ENCODE measurements around the gene DNAH1. TPM values are rescaled to one million over a fixed set of nuclear protein-coding genes. Genes with fewer than 3 reads are reported as not detected.

DNAH1 gene
- total and polyA plus RNA-seq, 2 experiments from 2014 or later, result 0.81 to 1.8 TPM

DNA sequence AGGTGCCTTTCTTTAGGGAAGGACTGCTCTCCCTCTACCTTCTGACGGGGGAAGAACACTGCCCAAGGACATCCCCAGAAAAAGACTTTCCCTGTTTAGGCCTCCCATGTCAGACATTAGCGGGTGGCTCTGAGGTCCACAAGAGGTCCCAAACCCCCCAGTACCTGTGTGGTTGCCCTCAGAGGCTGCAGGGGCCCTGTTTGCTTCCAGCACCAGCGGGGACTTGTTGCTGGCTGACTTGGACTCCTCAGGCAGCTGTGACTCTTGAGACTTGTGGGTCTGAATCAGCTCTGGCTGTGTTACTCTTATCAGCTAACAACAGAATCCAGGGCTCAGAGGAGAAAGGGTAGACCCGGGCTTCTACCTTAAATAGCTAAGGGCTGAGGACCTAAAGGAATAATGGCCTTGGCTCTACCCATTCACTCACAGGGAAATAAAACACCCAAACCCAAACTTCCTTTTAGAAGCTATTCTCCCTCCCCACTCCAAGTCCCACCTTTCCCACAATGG lies 89.5 kb downstream of the DNAH1 start (continued):
- no peak for TF ChIP-seq CTCF (conservative IDR thresholded peaks at IDR 0.05; ENCODE audit: low read depth in 2 of 2)
- no peak for TF ChIP-seq JUNB (IDR thresholded peaks at IDR 0.05; ENCODE audit: unreplicated experiment)
- TF ChIP-seq CREB1 (CRISPR knock-in tag; IDR thresholded peaks at IDR 0.05; ENCODE audit: low read depth), result no peak
- TF ChIP-seq, protein P1, sequence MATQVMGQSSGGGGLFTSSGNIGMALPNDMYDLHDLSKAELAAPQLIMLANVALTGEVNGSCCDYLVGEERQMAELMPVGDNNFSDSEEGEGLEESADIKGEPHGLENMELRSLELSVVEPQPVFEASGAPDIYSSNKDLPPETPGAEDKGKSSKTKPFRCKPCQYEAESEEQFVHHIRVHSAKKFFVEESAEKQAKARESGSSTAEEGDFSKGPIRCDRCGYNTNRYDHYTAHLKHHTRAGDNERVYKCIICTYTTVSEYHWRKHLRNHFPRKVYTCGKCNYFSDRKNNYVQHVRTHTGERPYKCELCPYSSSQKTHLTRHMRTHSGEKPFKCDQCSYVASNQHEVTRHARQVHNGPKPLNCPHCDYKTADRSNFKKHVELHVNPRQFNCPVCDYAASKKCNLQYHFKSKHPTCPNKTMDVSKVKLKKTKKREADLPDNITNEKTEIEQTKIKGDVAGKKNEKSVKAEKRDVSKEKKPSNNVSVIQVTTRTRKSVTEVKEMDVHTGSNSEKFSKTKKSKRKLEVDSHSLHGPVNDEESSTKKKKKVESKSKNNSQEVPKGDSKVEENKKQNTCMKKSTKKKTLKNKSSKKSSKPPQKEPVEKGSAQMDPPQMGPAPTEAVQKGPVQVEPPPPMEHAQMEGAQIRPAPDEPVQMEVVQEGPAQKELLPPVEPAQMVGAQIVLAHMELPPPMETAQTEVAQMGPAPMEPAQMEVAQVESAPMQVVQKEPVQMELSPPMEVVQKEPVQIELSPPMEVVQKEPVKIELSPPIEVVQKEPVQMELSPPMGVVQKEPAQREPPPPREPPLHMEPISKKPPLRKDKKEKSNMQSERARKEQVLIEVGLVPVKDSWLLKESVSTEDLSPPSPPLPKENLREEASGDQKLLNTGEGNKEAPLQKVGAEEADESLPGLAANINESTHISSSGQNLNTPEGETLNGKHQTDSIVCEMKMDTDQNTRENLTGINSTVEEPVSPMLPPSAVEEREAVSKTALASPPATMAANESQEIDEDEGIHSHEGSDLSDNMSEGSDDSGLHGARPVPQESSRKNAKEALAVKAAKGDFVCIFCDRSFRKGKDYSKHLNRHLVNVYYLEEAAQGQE (IDR thresholded peaks at IDR 0.05; ENCODE audit: unreplicated experiment), result no peak
- TF ChIP-seq EZH2 (IDR thresholded peaks at IDR 0.05; ENCODE audit: low read depth, unreplicated experiment), result no peak
- TF ChIP-seq STAT1 (IDR thresholded peaks at IDR 0.05; ENCODE audit: unreplicated experiment), result no peak
- TF ChIP-seq NANOG (IDR thresholded peaks at IDR 0.05; ENCODE audit: borderline replicate concordance), result no peak
- TF ChIP-seq EZH2phosphoT487 (IDR thresholded peaks at IDR 0.05; ENCODE audit: unreplicated experiment), result no peak
- TF ChIP-seq, protein P2, sequence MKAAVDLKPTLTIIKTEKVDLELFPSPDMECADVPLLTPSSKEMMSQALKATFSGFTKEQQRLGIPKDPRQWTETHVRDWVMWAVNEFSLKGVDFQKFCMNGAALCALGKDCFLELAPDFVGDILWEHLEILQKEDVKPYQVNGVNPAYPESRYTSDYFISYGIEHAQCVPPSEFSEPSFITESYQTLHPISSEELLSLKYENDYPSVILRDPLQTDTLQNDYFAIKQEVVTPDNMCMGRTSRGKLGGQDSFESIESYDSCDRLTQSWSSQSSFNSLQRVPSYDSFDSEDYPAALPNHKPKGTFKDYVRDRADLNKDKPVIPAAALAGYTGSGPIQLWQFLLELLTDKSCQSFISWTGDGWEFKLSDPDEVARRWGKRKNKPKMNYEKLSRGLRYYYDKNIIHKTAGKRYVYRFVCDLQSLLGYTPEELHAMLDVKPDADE (IDR thresholded peaks at IDR 0.05), result no peak

DNA sequence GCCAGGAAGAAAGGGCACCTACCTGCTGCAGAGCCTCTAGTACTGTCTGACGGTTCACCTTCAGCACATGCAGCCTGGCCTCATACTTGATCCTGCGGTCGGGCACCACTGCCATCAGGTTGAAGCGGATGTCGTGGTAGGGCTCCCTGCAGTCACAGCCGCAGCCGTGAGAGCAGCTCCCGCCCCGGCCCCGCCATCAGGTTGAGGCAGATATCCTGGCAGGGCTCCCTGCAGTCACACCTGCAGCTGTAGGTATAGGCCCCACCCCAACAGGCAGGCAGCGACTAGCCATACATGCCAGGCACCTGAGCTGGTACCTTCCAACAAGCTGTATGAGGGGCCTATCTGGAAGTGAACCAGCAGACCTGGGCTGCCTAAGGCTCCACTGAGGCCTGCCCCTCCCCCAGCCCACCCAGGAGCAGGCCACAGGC lies 90.1 kb downstream of the DNAH1 start:
- H3K4me3 ChIP-seq, result no peak overlapping the region
- peaks cover 8% of the 10 kb centered on the region; the same call in 1 of the 2 replicates for H3K4me1 ChIP-seq (ENCODE audit: insufficient read depth)
- H3K36me3 ChIP-seq (ENCODE audit: insufficient read depth), result peaks cover 3% of the 10 kb centered on the region; the same call in 1 of the 2 replicates
- no peaks in the 10 kb centered on the region for H3K9me2 ChIP-seq (ENCODE audit: insufficient read depth)
- peaks cover 6% of the 10 kb centered on the region for H3K27me3 Mint-ChIP-seq (ENCODE audit: insufficient read depth, low read depth, poor library complexity)
- peaks cover 17% of the 10 kb centered on the region for H3K79me2 ChIP-seq (replicated peaks; ENCODE audit: insufficient read depth)
- no peaks in the 10 kb centered on the region; the same call in 1 of the 2 replicates for H4K20me1 ChIP-seq (replicated peaks; ENCODE audit: insufficient read depth)
- H3K27me3 ChIP-seq (ENCODE audit: insufficient read depth), result no peaks in the 10 kb centered on the region
- H3K9me3 Mint-ChIP-seq, result no peaks in the 10 kb centered on the region
- peaks cover 5% of the 10 kb centered on the region for H3F3A ChIP-seq (replicated peaks; ENCODE audit: low read depth)
- peaks cover 60% of the 10 kb centered on the region for H3K36me3 Mint-ChIP-seq (ENCODE audit: low read depth)
- H3K4me3 Mint-ChIP-seq, result no peak overlapping the region
- DNase-seq (ENCODE audit: low spot score) (no peak), ATAC-seq (no peak)
- H3K4me2 ChIP-seq, result no peak overlapping the region
- H3K4me1 Mint-ChIP-seq, result peaks cover 9% of the 10 kb centered on the region
- H3K27ac ChIP-seq (ENCODE audit: low read depth), result no peak overlapping the region
- no peak overlapping the region for H3K27ac Mint-ChIP-seq
- no peak overlapping the region for H2AFZ ChIP-seq
- TF ChIP-seq ZNF331 (CRISPR knock-in tag; IDR thresholded peaks at IDR 0.05; ENCODE audit: low read depth), result no peak
- TF ChIP-seq EZH2 (IDR thresholded peaks at IDR 0.05; ENCODE audit: low read depth, unreplicated experiment), result no peak
- TF ChIP-seq, protein P3, sequence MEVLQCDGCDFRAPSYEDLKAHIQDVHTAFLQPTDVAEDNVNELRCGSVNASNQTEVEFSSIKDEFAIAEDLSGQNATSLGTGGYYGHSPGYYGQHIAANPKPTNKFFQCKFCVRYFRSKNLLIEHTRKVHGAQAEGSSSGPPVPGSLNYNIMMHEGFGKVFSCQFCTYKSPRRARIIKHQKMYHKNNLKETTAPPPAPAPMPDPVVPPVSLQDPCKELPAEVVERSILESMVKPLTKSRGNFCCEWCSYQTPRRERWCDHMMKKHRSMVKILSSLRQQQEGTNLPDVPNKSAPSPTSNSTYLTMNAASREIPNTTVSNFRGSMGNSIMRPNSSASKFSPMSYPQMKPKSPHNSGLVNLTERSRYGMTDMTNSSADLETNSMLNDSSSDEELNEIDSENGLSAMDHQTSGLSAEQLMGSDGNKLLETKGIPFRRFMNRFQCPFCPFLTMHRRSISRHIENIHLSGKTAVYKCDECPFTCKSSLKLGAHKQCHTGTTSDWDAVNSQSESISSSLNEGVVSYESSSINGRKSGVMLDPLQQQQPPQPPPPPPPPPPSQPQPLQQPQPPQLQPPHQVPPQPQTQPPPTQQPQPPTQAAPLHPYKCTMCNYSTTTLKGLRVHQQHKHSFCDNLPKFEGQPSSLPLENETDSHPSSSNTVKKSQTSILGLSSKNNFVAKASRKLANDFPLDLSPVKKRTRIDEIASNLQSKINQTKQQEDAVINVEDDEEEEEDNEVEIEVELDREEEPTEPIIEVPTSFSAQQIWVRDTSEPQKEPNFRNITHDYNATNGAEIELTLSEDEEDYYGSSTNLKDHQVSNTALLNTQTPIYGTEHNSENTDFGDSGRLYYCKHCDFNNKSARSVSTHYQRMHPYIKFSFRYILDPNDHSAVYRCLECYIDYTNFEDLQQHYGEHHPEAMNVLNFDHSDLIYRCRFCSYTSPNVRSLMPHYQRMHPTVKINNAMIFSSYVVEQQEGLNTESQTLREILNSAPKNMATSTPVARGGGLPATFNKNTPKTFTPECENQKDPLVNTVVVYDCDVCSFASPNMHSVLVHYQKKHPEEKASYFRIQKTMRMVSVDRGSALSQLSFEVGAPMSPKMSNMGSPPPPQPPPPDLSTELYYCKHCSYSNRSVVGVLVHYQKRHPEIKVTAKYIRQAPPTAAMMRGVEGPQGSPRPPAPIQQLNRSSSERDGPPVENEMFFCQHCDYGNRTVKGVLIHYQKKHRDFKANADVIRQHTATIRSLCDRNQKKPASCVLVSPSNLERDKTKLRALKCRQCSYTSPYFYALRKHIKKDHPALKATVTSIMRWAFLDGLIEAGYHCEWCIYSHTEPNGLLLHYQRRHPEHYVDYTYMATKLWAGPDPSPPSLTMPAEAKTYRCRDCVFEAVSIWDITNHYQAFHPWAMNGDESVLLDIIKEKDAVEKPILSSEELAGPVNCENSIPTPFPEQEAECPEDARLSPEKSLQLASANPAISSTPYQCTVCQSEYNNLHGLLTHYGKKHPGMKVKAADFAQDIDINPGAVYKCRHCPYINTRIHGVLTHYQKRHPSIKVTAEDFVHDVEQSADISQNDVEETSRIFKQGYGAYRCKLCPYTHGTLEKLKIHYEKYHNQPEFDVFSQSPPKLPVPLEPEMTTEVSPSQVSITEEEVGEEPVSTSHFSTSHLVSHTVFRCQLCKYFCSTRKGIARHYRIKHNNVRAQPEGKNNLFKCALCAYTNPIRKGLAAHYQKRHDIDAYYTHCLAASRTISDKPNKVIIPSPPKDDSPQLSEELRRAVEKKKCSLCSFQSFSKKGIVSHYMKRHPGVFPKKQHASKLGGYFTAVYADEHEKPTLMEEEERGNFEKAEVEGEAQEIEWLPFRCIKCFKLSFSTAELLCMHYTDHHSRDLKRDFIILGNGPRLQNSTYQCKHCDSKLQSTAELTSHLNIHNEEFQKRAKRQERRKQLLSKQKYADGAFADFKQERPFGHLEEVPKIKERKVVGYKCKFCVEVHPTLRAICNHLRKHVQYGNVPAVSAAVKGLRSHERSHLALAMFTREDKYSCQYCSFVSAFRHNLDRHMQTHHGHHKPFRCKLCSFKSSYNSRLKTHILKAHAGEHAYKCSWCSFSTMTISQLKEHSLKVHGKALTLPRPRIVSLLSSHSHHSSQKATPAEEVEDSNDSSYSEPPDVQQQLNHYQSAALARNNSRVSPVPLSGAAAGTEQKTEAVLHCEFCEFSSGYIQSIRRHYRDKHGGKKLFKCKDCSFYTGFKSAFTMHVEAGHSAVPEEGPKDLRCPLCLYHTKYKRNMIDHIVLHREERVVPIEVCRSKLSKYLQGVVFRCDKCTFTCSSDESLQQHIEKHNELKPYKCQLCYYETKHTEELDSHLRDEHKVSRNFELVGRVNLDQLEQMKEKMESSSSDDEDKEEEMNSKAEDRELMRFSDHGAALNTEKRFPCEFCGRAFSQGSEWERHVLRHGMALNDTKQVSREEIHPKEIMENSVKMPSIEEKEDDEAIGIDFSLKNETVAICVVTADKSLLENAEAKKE (CRISPR knock-in tag; IDR thresholded peaks at IDR 0.05), result no peak

Data from GM23338 (cell line).